ENCODE measurements around the gene PLCB4.
A peak's percentile ranks its signal among the peaks of the same experiment; 100 is the strongest.

PLCB4 gene

DNA sequence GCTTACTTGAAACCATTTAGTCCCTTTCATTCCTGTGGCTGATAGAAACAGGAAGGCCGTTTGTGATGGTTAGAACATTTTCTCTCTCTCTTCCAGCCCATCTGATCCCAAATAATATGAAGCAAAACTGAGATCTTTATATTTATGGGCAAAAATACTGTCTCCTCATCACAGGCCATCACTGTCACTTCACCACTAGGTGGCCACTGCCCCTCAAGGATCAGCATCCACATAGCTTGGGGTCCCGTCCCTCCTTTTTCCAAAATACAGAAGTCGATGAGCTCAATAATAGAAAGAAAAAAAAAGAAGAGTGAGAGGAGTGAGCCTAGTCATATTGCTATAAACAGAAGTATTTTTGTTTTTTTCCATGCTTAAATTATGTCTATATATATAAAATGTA lies 399.1 kb downstream of the PLCB4 start:
- TF ChIP-seq, protein P1, sequence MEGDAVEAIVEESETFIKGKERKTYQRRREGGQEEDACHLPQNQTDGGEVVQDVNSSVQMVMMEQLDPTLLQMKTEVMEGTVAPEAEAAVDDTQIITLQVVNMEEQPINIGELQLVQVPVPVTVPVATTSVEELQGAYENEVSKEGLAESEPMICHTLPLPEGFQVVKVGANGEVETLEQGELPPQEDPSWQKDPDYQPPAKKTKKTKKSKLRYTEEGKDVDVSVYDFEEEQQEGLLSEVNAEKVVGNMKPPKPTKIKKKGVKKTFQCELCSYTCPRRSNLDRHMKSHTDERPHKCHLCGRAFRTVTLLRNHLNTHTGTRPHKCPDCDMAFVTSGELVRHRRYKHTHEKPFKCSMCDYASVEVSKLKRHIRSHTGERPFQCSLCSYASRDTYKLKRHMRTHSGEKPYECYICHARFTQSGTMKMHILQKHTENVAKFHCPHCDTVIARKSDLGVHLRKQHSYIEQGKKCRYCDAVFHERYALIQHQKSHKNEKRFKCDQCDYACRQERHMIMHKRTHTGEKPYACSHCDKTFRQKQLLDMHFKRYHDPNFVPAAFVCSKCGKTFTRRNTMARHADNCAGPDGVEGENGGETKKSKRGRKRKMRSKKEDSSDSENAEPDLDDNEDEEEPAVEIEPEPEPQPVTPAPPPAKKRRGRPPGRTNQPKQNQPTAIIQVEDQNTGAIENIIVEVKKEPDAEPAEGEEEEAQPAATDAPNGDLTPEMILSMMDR (IDR thresholded peaks at IDR 0.05; ENCODE audit: insufficient read depth, low read length) = peak; percentile 37
- TF ChIP-seq, protein P2, sequence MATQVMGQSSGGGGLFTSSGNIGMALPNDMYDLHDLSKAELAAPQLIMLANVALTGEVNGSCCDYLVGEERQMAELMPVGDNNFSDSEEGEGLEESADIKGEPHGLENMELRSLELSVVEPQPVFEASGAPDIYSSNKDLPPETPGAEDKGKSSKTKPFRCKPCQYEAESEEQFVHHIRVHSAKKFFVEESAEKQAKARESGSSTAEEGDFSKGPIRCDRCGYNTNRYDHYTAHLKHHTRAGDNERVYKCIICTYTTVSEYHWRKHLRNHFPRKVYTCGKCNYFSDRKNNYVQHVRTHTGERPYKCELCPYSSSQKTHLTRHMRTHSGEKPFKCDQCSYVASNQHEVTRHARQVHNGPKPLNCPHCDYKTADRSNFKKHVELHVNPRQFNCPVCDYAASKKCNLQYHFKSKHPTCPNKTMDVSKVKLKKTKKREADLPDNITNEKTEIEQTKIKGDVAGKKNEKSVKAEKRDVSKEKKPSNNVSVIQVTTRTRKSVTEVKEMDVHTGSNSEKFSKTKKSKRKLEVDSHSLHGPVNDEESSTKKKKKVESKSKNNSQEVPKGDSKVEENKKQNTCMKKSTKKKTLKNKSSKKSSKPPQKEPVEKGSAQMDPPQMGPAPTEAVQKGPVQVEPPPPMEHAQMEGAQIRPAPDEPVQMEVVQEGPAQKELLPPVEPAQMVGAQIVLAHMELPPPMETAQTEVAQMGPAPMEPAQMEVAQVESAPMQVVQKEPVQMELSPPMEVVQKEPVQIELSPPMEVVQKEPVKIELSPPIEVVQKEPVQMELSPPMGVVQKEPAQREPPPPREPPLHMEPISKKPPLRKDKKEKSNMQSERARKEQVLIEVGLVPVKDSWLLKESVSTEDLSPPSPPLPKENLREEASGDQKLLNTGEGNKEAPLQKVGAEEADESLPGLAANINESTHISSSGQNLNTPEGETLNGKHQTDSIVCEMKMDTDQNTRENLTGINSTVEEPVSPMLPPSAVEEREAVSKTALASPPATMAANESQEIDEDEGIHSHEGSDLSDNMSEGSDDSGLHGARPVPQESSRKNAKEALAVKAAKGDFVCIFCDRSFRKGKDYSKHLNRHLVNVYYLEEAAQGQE (IDR thresholded peaks at IDR 0.05; ENCODE audit: insufficient replicate concordance, low read depth) = no peak
- Histone ChIP-seq H3K4me3 (replicated peaks; ENCODE audit: insufficient read depth, low read length) (no peak overlapping the region), H3K27me3 (ENCODE audit: insufficient read depth, poor library complexity, severe bottlenecking) (peaks cover 2% of the 10 kb centered on the region), H3K27ac (replicated peaks) (no peak overlapping the region)
- no peak for DNase-seq (ENCODE audit: low read depth in 1 of 2, low spot score in 1 of 2)

- Histone ChIP-seq H3K4me3 (replicated peaks; ENCODE audit: insufficient read depth, low read length) (no peak overlapping the region), H3K27me3 (ENCODE audit: insufficient read depth, poor library complexity, severe bottlenecking) (peaks cover 2% of the 10 kb centered on the region), H3K27ac (replicated peaks) (no peak overlapping the region)
- TF ChIP-seq POLR2AphosphoS5 (IDR thresholded peaks at IDR 0.05; ENCODE audit: low read depth) (no peak), GABPA (IDR thresholded peaks at IDR 0.05; ENCODE audit: low read depth) (no peak), SPI1 (IDR thresholded peaks at IDR 0.05; ENCODE audit: borderline replicate concordance, low read depth) (no peak)
- TF ChIP-seq, protein P1 (IDR thresholded peaks at IDR 0.05; ENCODE audit: insufficient read depth, low read length) = no peak
- TF ChIP-seq, protein P2 (IDR thresholded peaks at IDR 0.05; ENCODE audit: insufficient replicate concordance, low read depth) = no peak
- no peak for DNase-seq (ENCODE audit: low read depth in 1 of 2, low spot score in 1 of 2)
Observed at GRCh38 chr20:9474835-9475415, 406.0 kb downstream of the PLCB4 start.

DNA sequence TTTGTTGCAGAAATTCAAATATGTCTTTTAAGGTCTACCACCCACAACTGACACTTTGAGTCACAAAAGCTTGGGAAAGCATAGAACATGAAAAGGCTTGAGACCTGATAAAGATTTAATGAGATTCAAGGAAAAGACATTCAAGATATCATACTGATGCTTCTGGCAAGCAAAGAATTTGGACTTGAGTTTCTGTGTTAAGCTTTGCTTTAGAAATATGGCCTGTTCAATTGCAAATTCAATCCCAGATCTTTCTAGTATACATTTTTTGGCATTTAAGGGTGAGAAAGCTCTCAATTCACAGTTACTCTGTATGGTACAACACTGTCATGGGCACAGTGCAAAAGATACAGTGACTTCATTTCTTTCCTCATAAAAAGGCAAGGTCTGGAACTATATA lies 406.6 kb downstream of the PLCB4 start:
- no peak overlapping the region for H3K27ac ChIP-seq (replicated peaks)
- DNase-seq (ENCODE audit: low read depth in 1 of 2, low spot score in 1 of 2) = no peak
- no peak for TF ChIP-seq SPI1 (IDR thresholded peaks at IDR 0.05; ENCODE audit: borderline replicate concordance, low read depth)
- TF ChIP-seq, protein P1 (IDR thresholded peaks at IDR 0.05; ENCODE audit: insufficient read depth, low read length) = no peak
- TF ChIP-seq POLR2AphosphoS5 (IDR thresholded peaks at IDR 0.05; ENCODE audit: low read depth) = no peak
- TF ChIP-seq, protein P2 (IDR thresholded peaks at IDR 0.05; ENCODE audit: insufficient replicate concordance, low read depth) = no peak
- no peak for TF ChIP-seq GABPA (IDR thresholded peaks at IDR 0.05; ENCODE audit: low read depth)
- no peak overlapping the region for H3K4me3 ChIP-seq (replicated peaks; ENCODE audit: insufficient read depth, low read length)
- peaks cover 2% of the 10 kb centered on the region for H3K27me3 ChIP-seq (ENCODE audit: insufficient read depth, poor library complexity, severe bottlenecking)
